Measurements from ENCODE around the gene TRUB2. TPM values are rescaled to one million over a fixed set of nuclear protein-coding genes. Genes with fewer than 3 reads are reported as not detected.

Gene TRUB2
- total and polyA plus RNA-seq, 2 of the 13 experiments (the other 11 are each of a cell fraction or from before 2014, with no cell fraction given), result 22.3 to 41.2 TPM

- TF ChIP-seq ZNF780A (CRISPR knock-in tag; IDR thresholded peaks at IDR 0.05) (no peak), ZNF12 (CRISPR knock-in tag; IDR thresholded peaks at IDR 0.05) (peak; percentile 26; the same call in 1 of the 2 replicates), SCMH1 (CRISPR knock-in tag; IDR thresholded peaks at IDR 0.05; ENCODE audit: borderline replicate concordance) (no peak), UBTF (CRISPR knock-in tag; IDR thresholded peaks at IDR 0.05) (peak; percentile 90), ZNF557 (CRISPR knock-in tag; IDR thresholded peaks at IDR 0.05) (peak; percentile 56; the same call in 1 of the 2 replicates), IRF2 (CRISPR knock-in tag; IDR thresholded peaks at IDR 0.05) (peak; percentile 89), CHD2 (IDR thresholded peaks at IDR 0.05; ENCODE audit: low read depth, low read length) (0 out of 2 replicates have a peak, but pooled peaks have one; percentile 22), ZNF350 (CRISPR knock-in tag; IDR thresholded peaks at IDR 0.05; ENCODE audit: borderline replicate concordance, low read depth) (peak; percentile 87), ZNF143 (CRISPR knock-in tag; IDR thresholded peaks at IDR 0.05) (peak; percentile 71), ATF5 (CRISPR knock-in tag; IDR thresholded peaks at IDR 0.05; ENCODE audit: low read depth) (no peak), ZNF451 (CRISPR knock-in tag; IDR thresholded peaks at IDR 0.05) (peak; percentile 75), RBM39 (IDR thresholded peaks at IDR 0.05; ENCODE audit: low read depth, low read length, poor library complexity, severe bottlenecking) (peak; percentile 83), ZNF326 (CRISPR knock-in tag; IDR thresholded peaks at IDR 0.05; ENCODE audit: borderline replicate concordance) (no peak), ONECUT2 (CRISPR knock-in tag; IDR thresholded peaks at IDR 0.05) (no peak), ZNF282 (IDR thresholded peaks at IDR 0.05; ENCODE audit: partially characterized antibody) (no peak), ZKSCAN8 (CRISPR knock-in tag; IDR thresholded peaks at IDR 0.05; ENCODE audit: borderline replicate concordance) (peak; percentile 54; the same call in 1 of the 2 replicates), RXRB (CRISPR knock-in tag; IDR thresholded peaks at IDR 0.05; ENCODE audit: borderline replicate concordance) (peak; percentile 73; the same call in 1 of the 2 replicates), ZNF768 (CRISPR knock-in tag; IDR thresholded peaks at IDR 0.05) (no peak; the same call in 1 of the 2 replicates), FIP1L1 (IDR thresholded peaks at IDR 0.05; ENCODE audit: borderline replicate concordance, insufficient read depth, low read depth, low read length) (no peak), ZNF138 (CRISPR knock-in tag; IDR thresholded peaks at IDR 0.05; ENCODE audit: low read depth) (peak; percentile 85; the same call in 1 of the 2 replicates), RARA (CRISPR knock-in tag; IDR thresholded peaks at IDR 0.05) (peak; percentile 16; the same call in 1 of the 2 replicates)
- TF ChIP-seq, protein P1, sequence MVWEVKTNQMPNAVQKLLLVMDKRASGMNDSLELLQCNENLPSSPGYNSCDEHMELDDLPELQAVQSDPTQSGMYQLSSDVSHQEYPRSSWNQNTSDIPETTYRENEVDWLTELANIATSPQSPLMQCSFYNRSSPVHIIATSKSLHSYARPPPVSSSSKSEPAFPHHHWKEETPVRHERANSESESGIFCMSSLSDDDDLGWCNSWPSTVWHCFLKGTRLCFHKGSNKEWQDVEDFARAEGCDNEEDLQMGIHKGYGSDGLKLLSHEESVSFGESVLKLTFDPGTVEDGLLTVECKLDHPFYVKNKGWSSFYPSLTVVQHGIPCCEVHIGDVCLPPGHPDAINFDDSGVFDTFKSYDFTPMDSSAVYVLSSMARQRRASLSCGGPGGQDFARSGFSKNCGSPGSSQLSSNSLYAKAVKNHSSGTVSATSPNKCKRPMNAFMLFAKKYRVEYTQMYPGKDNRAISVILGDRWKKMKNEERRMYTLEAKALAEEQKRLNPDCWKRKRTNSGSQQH (CRISPR knock-in tag; IDR thresholded peaks at IDR 0.05; ENCODE audit: low read depth), result peak; percentile 54; the same call in 1 of the 2 replicates
- TF ChIP-seq, protein P2, sequence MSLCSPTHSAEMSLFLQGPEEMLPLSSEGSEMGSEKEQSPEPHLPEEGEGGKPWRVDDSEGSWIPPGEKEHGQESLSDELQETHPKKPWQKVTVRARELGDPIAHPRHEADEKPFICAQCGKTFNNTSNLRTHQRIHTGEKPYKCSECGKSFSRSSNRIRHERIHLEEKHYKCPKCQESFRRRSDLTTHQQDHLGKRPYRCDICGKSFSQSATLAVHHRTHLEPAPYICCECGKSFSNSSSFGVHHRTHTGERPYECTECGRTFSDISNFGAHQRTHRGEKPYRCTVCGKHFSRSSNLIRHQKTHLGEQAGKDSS (CRISPR knock-in tag; IDR thresholded peaks at IDR 0.05; ENCODE audit: borderline replicate concordance, low read depth), result peak; percentile 79; the same call in 1 of the 2 replicates
Measured at GRCh38 chr9:128322404-128323211, at the start of gene TRUB2, which contains the start of gene COQ4 (continued).
